Loucy (cell line): ENCODE results near the gene NXPH2.

Experiments used
- EZH2phosphoT487 ChIP-seq: fragments of 200-600 bp; IDR thresholded peaks from 2 replicates; pipeline ENCODE4 v1.6.1; 2018; ENCODE audit warnings: antibody characterized with exemption, mild to moderate bottlenecking, moderate library complexity, borderline replicate concordance
- TF ChIP-seq, protein P1 (sequence below): fragments of 200-600 bp; sonication (generic); conservative IDR thresholded peaks from 2 replicates; pipeline ENCODE4 v1.5.1; 2014; ENCODE audit warnings: mild to moderate bottlenecking, antibody characterized with exemption, low read length

DNA sequence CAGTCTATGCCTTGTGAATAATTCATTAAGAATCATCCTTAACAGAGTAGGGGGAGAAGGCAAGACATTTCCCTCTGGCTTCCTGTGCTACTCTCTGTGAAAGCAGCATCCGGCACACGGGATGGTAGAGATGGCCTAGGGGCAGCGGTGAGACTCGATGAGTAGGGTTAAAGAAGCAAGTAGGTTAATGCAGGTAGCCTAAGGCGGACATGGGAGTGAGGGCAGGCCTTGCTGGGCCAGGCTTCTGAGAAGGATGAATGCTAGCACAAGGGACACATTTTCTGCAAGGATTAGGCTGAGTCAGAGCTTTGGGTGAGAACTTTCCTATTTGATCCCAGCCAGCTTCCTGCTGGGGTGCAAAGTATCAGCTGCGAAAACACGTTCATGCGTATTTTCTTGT, 80.8 kb downstream of the NXPH2 start:
- TF ChIP-seq, protein P1, sequence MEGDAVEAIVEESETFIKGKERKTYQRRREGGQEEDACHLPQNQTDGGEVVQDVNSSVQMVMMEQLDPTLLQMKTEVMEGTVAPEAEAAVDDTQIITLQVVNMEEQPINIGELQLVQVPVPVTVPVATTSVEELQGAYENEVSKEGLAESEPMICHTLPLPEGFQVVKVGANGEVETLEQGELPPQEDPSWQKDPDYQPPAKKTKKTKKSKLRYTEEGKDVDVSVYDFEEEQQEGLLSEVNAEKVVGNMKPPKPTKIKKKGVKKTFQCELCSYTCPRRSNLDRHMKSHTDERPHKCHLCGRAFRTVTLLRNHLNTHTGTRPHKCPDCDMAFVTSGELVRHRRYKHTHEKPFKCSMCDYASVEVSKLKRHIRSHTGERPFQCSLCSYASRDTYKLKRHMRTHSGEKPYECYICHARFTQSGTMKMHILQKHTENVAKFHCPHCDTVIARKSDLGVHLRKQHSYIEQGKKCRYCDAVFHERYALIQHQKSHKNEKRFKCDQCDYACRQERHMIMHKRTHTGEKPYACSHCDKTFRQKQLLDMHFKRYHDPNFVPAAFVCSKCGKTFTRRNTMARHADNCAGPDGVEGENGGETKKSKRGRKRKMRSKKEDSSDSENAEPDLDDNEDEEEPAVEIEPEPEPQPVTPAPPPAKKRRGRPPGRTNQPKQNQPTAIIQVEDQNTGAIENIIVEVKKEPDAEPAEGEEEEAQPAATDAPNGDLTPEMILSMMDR = no peak
- no peak for TF ChIP-seq EZH2phosphoT487
